ENCODE data around the gene GUK1.

The GUK1 gene

GRCh38 chr1:228152918-228153258 lies 12.8 kb downstream of the GUK1 start:
- Histone ChIP-seq H3K9ac (ENCODE audit: insufficient read length) (no peak overlapping the region), H3K4me3 (no peak overlapping the region), H3K27ac (no peak overlapping the region), H3K9me3 (ENCODE audit: low read depth, low read length) (no peaks in the 10 kb centered on the region), H3K36me3 (ENCODE audit: insufficient read depth, low read length) (no peaks in the 10 kb centered on the region)
- TF ChIP-seq POLR2AphosphoS5 (IDR thresholded peaks at IDR 0.05; ENCODE audit: borderline replicate concordance, low read depth, low read length) (no peak), EZH2 (IDR thresholded peaks at IDR 0.05) (no peak), FOXP2 (optimal IDR thresholded peaks at IDR 0.05; ENCODE audit: control extremely low read depth, extremely low read length, insufficient read depth) (no peak)
- no peak for DNase-seq (ENCODE audit: low read depth, low spot score)

- Histone ChIP-seq H3K36me3 (ENCODE audit: insufficient read depth, low read length) (no peaks in the 10 kb centered on the region), H3K27ac (no peak overlapping the region), H3K4me3 (no peak overlapping the region), H3K9me3 (ENCODE audit: low read depth, low read length) (no peaks in the 10 kb centered on the region), H3K9ac (ENCODE audit: insufficient read length) (no peak overlapping the region)
- TF ChIP-seq POLR2AphosphoS5 (IDR thresholded peaks at IDR 0.05; ENCODE audit: borderline replicate concordance, low read depth, low read length), result no peak
- no peak for TF ChIP-seq EZH2 (IDR thresholded peaks at IDR 0.05)
- TF ChIP-seq FOXP2 (optimal IDR thresholded peaks at IDR 0.05; ENCODE audit: control extremely low read depth, extremely low read length, insufficient read depth), result no peak
- DNase-seq (ENCODE audit: low read depth, low spot score), result no peak
These were observed 14.1 kb downstream of the GUK1 start for GRCh38 chr1:228154021-228154669.

GRCh38 chr1:228154670-228155571 lies 14.8 kb downstream of the GUK1 start:
- no peaks in the 10 kb centered on the region for H3K9me3 ChIP-seq (ENCODE audit: low read depth, low read length)
- H3K27ac ChIP-seq, result no peak overlapping the region
- DNase-seq (ENCODE audit: low read depth, low spot score), result no peak
- no peak overlapping the region for H3K9ac ChIP-seq (ENCODE audit: insufficient read length)
- no peak overlapping the region for H3K4me3 ChIP-seq
- TF ChIP-seq POLR2AphosphoS5 (IDR thresholded peaks at IDR 0.05; ENCODE audit: borderline replicate concordance, low read depth, low read length), result no peak
- no peak for TF ChIP-seq EZH2 (IDR thresholded peaks at IDR 0.05)
- TF ChIP-seq FOXP2 (optimal IDR thresholded peaks at IDR 0.05; ENCODE audit: control extremely low read depth, extremely low read length, insufficient read depth), result no peak
- H3K36me3 ChIP-seq (ENCODE audit: insufficient read depth, low read length), result no peaks in the 10 kb centered on the region

GRCh38 chr1:228155596-228156514 lies 15.8 kb downstream of the GUK1 start:
- no peaks in the 10 kb centered on the region for H3K9me3 ChIP-seq (ENCODE audit: low read depth, low read length)
- DNase-seq (ENCODE audit: low read depth, low spot score), result no peak
- H3K27ac ChIP-seq, result no peak overlapping the region
- H3K4me3 ChIP-seq, result no peak overlapping the region
- no peak overlapping the region for H3K9ac ChIP-seq (ENCODE audit: insufficient read length)
- no peak for TF ChIP-seq FOXP2 (optimal IDR thresholded peaks at IDR 0.05; ENCODE audit: control extremely low read depth, extremely low read length, insufficient read depth)
- no peak for TF ChIP-seq POLR2AphosphoS5 (IDR thresholded peaks at IDR 0.05; ENCODE audit: borderline replicate concordance, low read depth, low read length)
- TF ChIP-seq EZH2 (IDR thresholded peaks at IDR 0.05), result no peak
- H3K36me3 ChIP-seq (ENCODE audit: insufficient read depth, low read length), result no peaks in the 10 kb centered on the region

DNA sequence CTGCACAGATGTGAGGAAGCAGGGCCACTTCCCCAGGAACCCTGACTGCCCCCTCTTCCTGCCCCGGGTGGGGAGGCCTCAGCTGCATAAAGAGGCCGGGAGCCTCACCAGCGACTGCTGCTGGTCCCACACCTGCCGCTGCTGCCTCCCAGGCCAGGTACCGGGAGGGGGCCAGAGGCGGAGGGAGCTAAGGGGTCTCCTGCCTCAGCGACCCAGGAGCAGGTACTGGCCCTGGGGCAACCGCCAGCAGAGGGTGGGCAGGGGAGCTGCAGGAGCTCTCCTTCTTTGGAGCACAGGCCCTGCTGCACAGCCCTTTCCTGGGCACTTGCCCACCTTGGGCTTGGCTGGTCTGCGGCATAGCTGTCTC lies 16.4 kb downstream of the GUK1 start:
- Histone ChIP-seq H3K9me3 (ENCODE audit: low read depth, low read length) (no peaks in the 10 kb centered on the region), H3K4me3 (no peak overlapping the region), H3K36me3 (ENCODE audit: insufficient read depth, low read length) (no peaks in the 10 kb centered on the region), H3K27ac (no peak overlapping the region), H3K9ac (ENCODE audit: insufficient read length) (no peak overlapping the region)
- no peak for DNase-seq (ENCODE audit: low read depth, low spot score)
- TF ChIP-seq EZH2 (IDR thresholded peaks at IDR 0.05), result no peak
- TF ChIP-seq FOXP2 (optimal IDR thresholded peaks at IDR 0.05; ENCODE audit: control extremely low read depth, extremely low read length, insufficient read depth), result no peak
- TF ChIP-seq POLR2AphosphoS5 (IDR thresholded peaks at IDR 0.05; ENCODE audit: borderline replicate concordance, low read depth, low read length), result no peak

GRCh38 chr1:228156941-228157728 lies 17.1 kb downstream of the GUK1 start:
- H3K9ac ChIP-seq (ENCODE audit: insufficient read length), result no peak overlapping the region
- no peak overlapping the region for H3K4me3 ChIP-seq
- no peak for DNase-seq (ENCODE audit: low read depth, low spot score)
- H3K36me3 ChIP-seq (ENCODE audit: insufficient read depth, low read length), result no peaks in the 10 kb centered on the region
- no peaks in the 10 kb centered on the region for H3K9me3 ChIP-seq (ENCODE audit: low read depth, low read length)
- no peak overlapping the region for H3K27ac ChIP-seq
- TF ChIP-seq FOXP2 (optimal IDR thresholded peaks at IDR 0.05; ENCODE audit: control extremely low read depth, extremely low read length, insufficient read depth), result no peak
- TF ChIP-seq POLR2AphosphoS5 (IDR thresholded peaks at IDR 0.05; ENCODE audit: borderline replicate concordance, low read depth, low read length), result no peak
- no peak for TF ChIP-seq EZH2 (IDR thresholded peaks at IDR 0.05)

GRCh38 chr1:228157729-228158126 lies 17.6 kb downstream of the GUK1 start:
- Histone ChIP-seq H3K4me3 (no peak overlapping the region), H3K36me3 (ENCODE audit: insufficient read depth, low read length) (no peaks in the 10 kb centered on the region), H3K9ac (ENCODE audit: insufficient read length) (no peak overlapping the region), H3K9me3 (ENCODE audit: low read depth, low read length) (no peaks in the 10 kb centered on the region), H3K27ac (no peak overlapping the region)
- no peak for DNase-seq (ENCODE audit: low read depth, low spot score)
- no peak for TF ChIP-seq FOXP2 (optimal IDR thresholded peaks at IDR 0.05; ENCODE audit: control extremely low read depth, extremely low read length, insufficient read depth)

Data from SK-N-MC (cell line).